Bronchial epithelial cell (primary cell): Measurements from ENCODE around the gene SPRR2G. TPM values are rescaled to one million over a fixed set of nuclear protein-coding genes. Genes with fewer than 3 reads are reported as not detected.

Experiments used
- DNase-seq: peaks from one replicate; pipeline ENCODE4 v3.0.0-alpha.2; 2010; ENCODE audit warnings: low read depth
- FAIRE-seq: peaks from 2 replicates; lab custom pipeline; 2011; peaks lifted over from hg19 to GRCh38; lab: Jason Lieb, UNC
- H3K27me3 ChIP-seq: 2 replicates; pipeline ENCODE4 v1.5.1; 2011; ENCODE audit warnings: low read length; ENCODE audit not compliant: control insufficient read depth, insufficient read depth
- H3K36me3 ChIP-seq: 2 replicates; pipeline ENCODE4 v1.5.1; 2011; ENCODE audit warnings: low read length; ENCODE audit not compliant: control insufficient read depth, insufficient read depth
- H3K4me3 ChIP-seq: 2 replicates; pipeline ENCODE4 v1.5.1; 2011; ENCODE audit warnings: mild to moderate bottlenecking, low read depth, low read length, control low read depth
- total RNA-seq: library from RNA; depleted of rRNA; stranded (reverse); fragments of >200 nt; gene quantifications from 2 replicates; pipeline ENCODE4 v1.2.1, GENCODE V29; 2014
- TF ChIP-seq, protein P1 (sequence below): IDR thresholded peaks from 2 replicates; pipeline ENCODE4 v1.5.1; 2011; ENCODE audit warnings: mild to moderate bottlenecking, moderate library complexity, low read length, control low read depth, inconsistent platforms; ENCODE audit not compliant: insufficient read depth, severe bottlenecking

Gene SPRR2G
- total RNA-seq, 1 donor from 2014 or later, result not detected

DNA sequence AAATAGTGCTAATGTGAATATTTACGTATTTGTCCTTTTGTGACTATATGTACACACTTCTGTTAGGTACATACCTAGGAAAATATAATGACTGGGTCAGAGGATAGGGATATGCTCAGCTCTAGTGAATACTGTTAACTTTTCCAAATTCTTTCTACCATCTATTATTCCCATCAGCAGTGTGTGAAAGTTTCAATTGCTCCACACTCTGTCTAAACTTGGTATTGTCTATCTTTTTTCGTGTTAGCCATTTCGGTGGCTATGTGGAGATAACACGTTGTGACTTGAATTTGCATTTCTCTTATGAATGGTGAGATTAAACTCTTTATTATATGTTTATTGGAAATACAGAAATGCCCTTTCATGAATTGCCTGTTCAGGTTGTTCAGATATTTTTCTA lies 29.9 kb upstream of the SPRR2G start:
- no peak overlapping the region for H3K4me3 ChIP-seq
- TF ChIP-seq, protein P1, sequence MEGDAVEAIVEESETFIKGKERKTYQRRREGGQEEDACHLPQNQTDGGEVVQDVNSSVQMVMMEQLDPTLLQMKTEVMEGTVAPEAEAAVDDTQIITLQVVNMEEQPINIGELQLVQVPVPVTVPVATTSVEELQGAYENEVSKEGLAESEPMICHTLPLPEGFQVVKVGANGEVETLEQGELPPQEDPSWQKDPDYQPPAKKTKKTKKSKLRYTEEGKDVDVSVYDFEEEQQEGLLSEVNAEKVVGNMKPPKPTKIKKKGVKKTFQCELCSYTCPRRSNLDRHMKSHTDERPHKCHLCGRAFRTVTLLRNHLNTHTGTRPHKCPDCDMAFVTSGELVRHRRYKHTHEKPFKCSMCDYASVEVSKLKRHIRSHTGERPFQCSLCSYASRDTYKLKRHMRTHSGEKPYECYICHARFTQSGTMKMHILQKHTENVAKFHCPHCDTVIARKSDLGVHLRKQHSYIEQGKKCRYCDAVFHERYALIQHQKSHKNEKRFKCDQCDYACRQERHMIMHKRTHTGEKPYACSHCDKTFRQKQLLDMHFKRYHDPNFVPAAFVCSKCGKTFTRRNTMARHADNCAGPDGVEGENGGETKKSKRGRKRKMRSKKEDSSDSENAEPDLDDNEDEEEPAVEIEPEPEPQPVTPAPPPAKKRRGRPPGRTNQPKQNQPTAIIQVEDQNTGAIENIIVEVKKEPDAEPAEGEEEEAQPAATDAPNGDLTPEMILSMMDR, result peak; percentile 18
- no peak for FAIRE-seq
- no peaks in the 10 kb centered on the region for H3K36me3 ChIP-seq
- DNase-seq, result peak; percentile 53
- no peaks in the 10 kb centered on the region for H3K27me3 ChIP-seq

DNA sequence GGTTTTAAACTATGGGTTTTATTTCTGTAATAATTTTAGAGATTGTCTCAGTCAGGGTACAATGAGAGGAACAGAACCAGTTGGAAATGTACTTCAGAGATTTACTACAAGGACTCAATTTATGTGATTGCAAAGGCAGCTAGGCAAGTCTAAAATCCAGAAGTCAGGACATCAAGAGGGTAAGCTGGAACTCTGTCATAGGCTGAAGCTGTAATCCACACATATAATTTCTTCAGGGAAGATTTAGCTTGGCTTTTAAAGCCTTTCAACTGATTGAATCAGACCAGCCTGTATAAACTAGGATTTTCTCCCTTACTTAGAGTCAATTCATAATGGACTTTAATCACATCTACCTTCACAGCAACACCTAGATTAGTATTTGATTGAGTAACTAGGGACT lies 28.2 kb upstream of the SPRR2G start:
- H3K27me3 ChIP-seq, result no peaks in the 10 kb centered on the region
- FAIRE-seq, result no peak
- no peak for DNase-seq
- H3K36me3 ChIP-seq, result no peaks in the 10 kb centered on the region
- no peak overlapping the region for H3K4me3 ChIP-seq
- TF ChIP-seq, protein P1, result no peak

DNA sequence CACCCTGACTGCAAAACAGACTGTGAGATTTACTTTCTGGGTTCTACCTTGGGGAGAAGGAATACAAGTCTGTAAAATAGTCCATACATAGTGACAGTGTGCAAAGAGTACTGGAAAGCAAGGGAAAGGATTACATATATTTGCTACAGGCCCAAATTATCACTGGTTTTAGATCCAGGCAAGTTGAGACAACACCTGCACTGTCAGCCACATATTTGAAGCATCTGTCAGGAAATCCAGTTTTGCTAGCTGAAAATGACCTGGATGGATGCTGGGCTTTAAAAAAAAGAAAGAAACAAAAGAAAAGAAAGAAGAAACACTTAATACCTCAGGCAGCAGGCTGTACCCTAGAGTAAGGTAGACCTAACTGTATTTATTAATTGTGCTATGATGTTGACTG lies 23.9 kb upstream of the SPRR2G start:
- peak; percentile 93 for DNase-seq
- Histone ChIP-seq H3K4me3 (no peak overlapping the region), H3K27me3 (no peaks in the 10 kb centered on the region), H3K36me3 (no peaks in the 10 kb centered on the region)
- TF ChIP-seq, protein P1, result no peak
- peak; percentile 95 for FAIRE-seq

DNA sequence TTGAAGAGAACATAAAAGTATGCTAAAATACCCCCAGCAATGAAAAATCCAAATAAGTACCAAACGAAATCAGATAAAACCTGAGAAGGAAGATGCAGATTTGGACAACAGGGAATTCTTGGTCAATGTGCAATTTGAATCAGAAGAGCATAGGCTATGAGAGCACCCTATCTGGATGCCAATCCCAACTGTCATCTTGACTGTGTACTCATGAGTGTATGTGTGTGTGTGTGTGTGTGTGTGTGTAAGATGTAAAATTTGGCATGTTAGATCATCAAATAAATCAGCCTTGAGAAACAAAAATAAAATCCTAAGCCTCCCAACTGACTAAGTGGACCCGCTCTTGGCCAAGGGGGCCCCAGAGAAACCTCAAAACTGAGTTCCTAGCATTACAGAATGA lies 18.0 kb upstream of the SPRR2G start:
- Histone ChIP-seq H3K27me3 (no peaks in the 10 kb centered on the region), H3K36me3 (no peaks in the 10 kb centered on the region), H3K4me3 (no peak overlapping the region)
- no peak for FAIRE-seq
- peak; percentile 38 for DNase-seq
- TF ChIP-seq, protein P1, result no peak

DNA sequence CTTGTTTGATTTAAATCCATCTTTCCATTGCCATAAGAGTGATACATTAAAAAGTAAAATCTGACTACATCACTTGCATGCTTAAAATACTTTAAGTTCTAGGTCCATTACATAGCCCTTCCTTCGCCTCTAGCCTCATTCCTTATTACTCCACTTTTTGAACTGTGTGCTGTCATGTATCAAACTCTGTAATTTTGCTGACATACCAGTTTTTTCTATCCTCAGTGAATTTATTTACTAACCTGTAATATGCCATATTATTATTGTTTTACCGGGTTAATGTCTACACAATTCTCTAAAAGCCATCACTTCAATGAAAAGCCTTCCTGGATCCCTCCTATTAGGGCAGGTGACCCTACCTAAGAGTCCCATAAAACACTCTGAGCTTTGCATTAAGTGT lies 4.9 kb upstream of the SPRR2G start:
- Histone ChIP-seq H3K27me3 (no peaks in the 10 kb centered on the region), H3K36me3 (no peaks in the 10 kb centered on the region), H3K4me3 (no peak overlapping the region)
- no peak for DNase-seq
- FAIRE-seq, result no peak
- TF ChIP-seq, protein P1, result no peak

DNA sequence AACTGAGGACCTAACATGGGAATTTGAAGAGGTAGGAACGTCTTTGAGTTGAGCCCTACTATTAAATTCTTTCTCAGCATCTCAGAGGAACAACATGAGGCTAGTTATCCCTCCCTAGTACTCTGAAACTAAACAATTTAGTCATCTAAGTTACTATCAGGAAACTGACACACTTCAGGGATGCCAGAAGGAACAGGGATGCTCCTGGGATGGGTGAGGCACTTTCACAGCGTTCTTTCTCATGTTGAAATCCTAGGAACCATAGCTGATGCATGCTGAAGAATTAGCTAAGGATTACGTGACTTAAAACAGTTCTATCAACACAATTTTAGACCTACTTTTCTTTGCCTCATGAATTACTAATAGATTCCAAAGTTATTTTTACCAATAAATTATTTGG lies 1.8 kb upstream of the SPRR2G start:
- TF ChIP-seq, protein P1, result no peak
- Histone ChIP-seq H3K36me3 (no peaks in the 10 kb centered on the region), H3K27me3 (peaks cover 4% of the 10 kb centered on the region), H3K4me3 (no peak overlapping the region)
- DNase-seq, result no peak
- FAIRE-seq, result no peak
